ENCODE results near the gene DIAPH2.
"Not testable (repeated sequence)": the region's sequence is repeated elsewhere in the genome, so short reads cannot be mapped to it uniquely, and the experiment has no call there.

Gene DIAPH2

GRCh38 chrX:96693407-96693806, 8.8 kb downstream of the DIAPH2 start:
- no peaks in the 10 kb centered on the region for H3K9me3 ChIP-seq (ENCODE audit: low read length)
- no peak overlapping the region for H3K27ac ChIP-seq (ENCODE audit: low read depth, low read length)

GRCh38 chrX:96696462-96696861, 11.8 kb downstream of the DIAPH2 start:
- no peaks in the 10 kb centered on the region for H3K9me3 ChIP-seq (ENCODE audit: low read length)

More at GRCh38 chrX:96693407-96693806, 8.8 kb downstream of the DIAPH2 start:
- H3K4me1 ChIP-seq (ENCODE audit: insufficient read depth, low read length) = peaks cover 8% of the 10 kb centered on the region
- no peak overlapping the region for H3K4me3 ChIP-seq (ENCODE audit: low read depth in 1 of 2, low read length in 2 of 2)
- no peaks in the 10 kb centered on the region for H3K36me3 ChIP-seq (ENCODE audit: insufficient read depth, low read length)
- no peak overlapping the region for H3K9ac ChIP-seq (ENCODE audit: low read length)
- no peaks in the 10 kb centered on the region for H3K27me3 ChIP-seq (ENCODE audit: control insufficient read depth in 1 of 2, insufficient read depth in 2 of 2, low read length in 2 of 2)

GRCh38 chrX:96700625-96701024, 16.0 kb downstream of the DIAPH2 start:
- Histone ChIP-seq H3K9me3 (ENCODE audit: low read length) (no peaks in the 10 kb centered on the region), H3K9ac (ENCODE audit: low read length) (no peak overlapping the region), H3K27me3 (ENCODE audit: control insufficient read depth in 1 of 2, insufficient read depth in 2 of 2, low read length in 2 of 2) (no peaks in the 10 kb centered on the region), H3K27ac (ENCODE audit: low read depth, low read length) (no peak overlapping the region), H3K4me3 (ENCODE audit: low read depth in 1 of 2, low read length in 2 of 2) (no peak overlapping the region), H3K36me3 (ENCODE audit: insufficient read depth, low read length) (no peaks in the 10 kb centered on the region), H3K4me1 (ENCODE audit: insufficient read depth, low read length) (no peaks in the 10 kb centered on the region)

More at GRCh38 chrX:96696462-96696861, 11.8 kb downstream of the DIAPH2 start:
- Histone ChIP-seq H3K4me3 (ENCODE audit: low read depth in 1 of 2, low read length in 2 of 2) (no peak overlapping the region), H3K4me1 (ENCODE audit: insufficient read depth, low read length) (no peaks in the 10 kb centered on the region), H3K36me3 (ENCODE audit: insufficient read depth, low read length) (no peaks in the 10 kb centered on the region), H3K9ac (ENCODE audit: low read length) (no peak overlapping the region), H3K27me3 (ENCODE audit: control insufficient read depth in 1 of 2, insufficient read depth in 2 of 2, low read length in 2 of 2) (no peaks in the 10 kb centered on the region), H3K27ac (ENCODE audit: low read depth, low read length) (no peak overlapping the region)

GRCh38 chrX:96703379-96703778, 18.7 kb downstream of the DIAPH2 start:
- Histone ChIP-seq H3K4me1 (ENCODE audit: insufficient read depth, low read length) (no peaks in the 10 kb centered on the region), H3K4me3 (ENCODE audit: low read depth in 1 of 2, low read length in 2 of 2) (no peak overlapping the region), H3K27ac (ENCODE audit: low read depth, low read length) (no peak overlapping the region), H3K9me3 (ENCODE audit: low read length) (no peaks in the 10 kb centered on the region), H3K27me3 (ENCODE audit: control insufficient read depth in 1 of 2, insufficient read depth in 2 of 2, low read length in 2 of 2) (no peaks in the 10 kb centered on the region), H3K36me3 (ENCODE audit: insufficient read depth, low read length) (no peaks in the 10 kb centered on the region), H3K9ac (ENCODE audit: low read length) (no peak overlapping the region)

GRCh38 chrX:96703816-96704215, 19.2 kb downstream of the DIAPH2 start:
- Histone ChIP-seq H3K27me3 (ENCODE audit: control insufficient read depth in 1 of 2, insufficient read depth in 2 of 2, low read length in 2 of 2) (no peaks in the 10 kb centered on the region), H3K36me3 (ENCODE audit: insufficient read depth, low read length) (no peaks in the 10 kb centered on the region), H3K4me1 (ENCODE audit: insufficient read depth, low read length) (no peaks in the 10 kb centered on the region), H3K27ac (ENCODE audit: low read depth, low read length) (no peak overlapping the region), H3K4me3 (ENCODE audit: low read depth in 1 of 2, low read length in 2 of 2) (no peak overlapping the region), H3K9me3 (ENCODE audit: low read length) (no peaks in the 10 kb centered on the region), H3K9ac (ENCODE audit: low read length) (no peak overlapping the region)

- H3K4me1 ChIP-seq (ENCODE audit: insufficient read depth, low read length) = no peaks in the 10 kb centered on the region
- H3K9ac ChIP-seq (ENCODE audit: low read length) = no peak overlapping the region
- no peak overlapping the region for H3K4me3 ChIP-seq (ENCODE audit: low read depth in 1 of 2, low read length in 2 of 2)
- no peaks in the 10 kb centered on the region for H3K9me3 ChIP-seq (ENCODE audit: low read length)
- no peaks in the 10 kb centered on the region for H3K27me3 ChIP-seq (ENCODE audit: control insufficient read depth in 1 of 2, insufficient read depth in 2 of 2, low read length in 2 of 2)
- no peaks in the 10 kb centered on the region for H3K36me3 ChIP-seq (ENCODE audit: insufficient read depth, low read length)
- H3K27ac ChIP-seq (ENCODE audit: low read depth, low read length) = no peak overlapping the region
Observed at GRCh38 chrX:96704629-96705028, 20.0 kb downstream of the DIAPH2 start.

- no peak overlapping the region for H3K9ac ChIP-seq (ENCODE audit: low read length)
- no peaks in the 10 kb centered on the region for H3K27me3 ChIP-seq (ENCODE audit: control insufficient read depth in 1 of 2, insufficient read depth in 2 of 2, low read length in 2 of 2)
- no peak overlapping the region for H3K4me3 ChIP-seq (ENCODE audit: low read depth in 1 of 2, low read length in 2 of 2)
- H3K9me3 ChIP-seq (ENCODE audit: low read length) = no peaks in the 10 kb centered on the region
- no peak overlapping the region for H3K27ac ChIP-seq (ENCODE audit: low read depth, low read length)
- no peaks in the 10 kb centered on the region for H3K36me3 ChIP-seq (ENCODE audit: insufficient read depth, low read length)
- no peaks in the 10 kb centered on the region for H3K4me1 ChIP-seq (ENCODE audit: insufficient read depth, low read length)
Observed at GRCh38 chrX:96705905-96706304, 21.3 kb downstream of the DIAPH2 start.

GRCh38 chrX:96707804-96708203, 23.2 kb downstream of the DIAPH2 start:
- Histone ChIP-seq H3K27me3 (ENCODE audit: control insufficient read depth in 1 of 2, insufficient read depth in 2 of 2, low read length in 2 of 2) (no peaks in the 10 kb centered on the region), H3K9ac (ENCODE audit: low read length) (no peak overlapping the region), H3K4me1 (ENCODE audit: insufficient read depth, low read length) (no peaks in the 10 kb centered on the region), H3K9me3 (ENCODE audit: low read length) (no peaks in the 10 kb centered on the region), H3K27ac (ENCODE audit: low read depth, low read length) (no peak overlapping the region), H3K4me3 (ENCODE audit: low read depth in 1 of 2, low read length in 2 of 2) (no peak overlapping the region), H3K36me3 (ENCODE audit: insufficient read depth, low read length) (no peaks in the 10 kb centered on the region)

GRCh38 chrX:96710031-96710430, 25.4 kb downstream of the DIAPH2 start:
- Histone ChIP-seq H3K4me1 (ENCODE audit: insufficient read depth, low read length) (no peaks in the 10 kb centered on the region), H3K27me3 (ENCODE audit: control insufficient read depth in 1 of 2, insufficient read depth in 2 of 2, low read length in 2 of 2) (no peaks in the 10 kb centered on the region), H3K9me3 (ENCODE audit: low read length) (no peaks in the 10 kb centered on the region), H3K9ac (ENCODE audit: low read length) (no peak overlapping the region), H3K36me3 (ENCODE audit: insufficient read depth, low read length) (no peaks in the 10 kb centered on the region), H3K4me3 (ENCODE audit: low read depth in 1 of 2, low read length in 2 of 2) (no peak overlapping the region), H3K27ac (ENCODE audit: low read depth, low read length) (no peak overlapping the region)

- Histone ChIP-seq H3K4me3 (ENCODE audit: low read depth in 1 of 2, low read length in 2 of 2) (no peak overlapping the region), H3K27ac (ENCODE audit: low read depth, low read length) (no peak overlapping the region), H3K36me3 (ENCODE audit: insufficient read depth, low read length) (no peaks in the 10 kb centered on the region), H3K9ac (ENCODE audit: low read length) (no peak overlapping the region), H3K27me3 (ENCODE audit: control insufficient read depth in 1 of 2, insufficient read depth in 2 of 2, low read length in 2 of 2) (no peaks in the 10 kb centered on the region), H3K4me1 (ENCODE audit: insufficient read depth, low read length) (no peaks in the 10 kb centered on the region), H3K9me3 (ENCODE audit: low read length) (no peaks in the 10 kb centered on the region)
Observed at GRCh38 chrX:96713303-96713702, 28.7 kb downstream of the DIAPH2 start.

- H3K9me3 ChIP-seq (ENCODE audit: low read length); H3K4me1 ChIP-seq (ENCODE audit: insufficient read depth, low read length); H3K27me3 ChIP-seq (ENCODE audit: control insufficient read depth in 1 of 2, insufficient read depth in 2 of 2, low read length in 2 of 2); H3K36me3 ChIP-seq (ENCODE audit: insufficient read depth, low read length); H3K27ac ChIP-seq (ENCODE audit: low read depth, low read length); H3K9ac ChIP-seq (ENCODE audit: low read length); H3K4me3 ChIP-seq (ENCODE audit: low read depth in 1 of 2, low read length in 2 of 2): not testable (repeated sequence)
Observed at GRCh38 chrX:96714393-96714792, 29.8 kb downstream of the DIAPH2 start.

GRCh38 chrX:96715481-96715880, 30.8 kb downstream of the DIAPH2 start:
- Histone ChIP-seq H3K9me3 (ENCODE audit: low read length) (no peaks in the 10 kb centered on the region), H3K9ac (ENCODE audit: low read length) (no peak overlapping the region), H3K36me3 (ENCODE audit: insufficient read depth, low read length) (no peaks in the 10 kb centered on the region), H3K4me3 (ENCODE audit: low read depth in 1 of 2, low read length in 2 of 2) (no peak overlapping the region), H3K27me3 (ENCODE audit: control insufficient read depth in 1 of 2, insufficient read depth in 2 of 2, low read length in 2 of 2) (no peaks in the 10 kb centered on the region), H3K27ac (ENCODE audit: low read depth, low read length) (no peak overlapping the region), H3K4me1 (ENCODE audit: insufficient read depth, low read length) (no peaks in the 10 kb centered on the region)
